ENCODE measurements around the gene TRIM71.

Gene TRIM71

DNA sequence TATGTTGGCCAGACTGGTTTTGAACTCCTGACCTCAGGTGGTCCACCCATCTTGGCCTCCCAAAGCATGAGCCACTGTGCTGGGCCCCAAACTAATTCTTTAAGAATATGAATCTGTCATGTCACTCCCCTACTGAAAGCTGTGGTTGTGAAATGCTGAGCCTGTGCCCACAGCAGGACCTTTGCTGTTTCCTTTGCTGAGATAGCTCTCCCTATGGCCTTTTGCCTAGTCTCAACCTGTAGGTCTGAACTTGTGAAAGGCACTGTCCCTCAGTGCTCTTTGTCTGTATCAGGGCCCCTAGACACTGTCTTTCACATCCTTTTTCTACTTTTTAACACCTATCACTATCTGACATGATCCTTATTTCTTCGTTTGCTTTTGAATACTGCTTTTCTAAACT is 70.9 kb downstream of the TRIM71 start:
- H3K27me3 ChIP-seq (ENCODE audit: insufficient read depth, low read length, poor library complexity): no peaks in the 10 kb centered on the region
- DNase-seq (no peak), ATAC-seq (ENCODE audit: insufficient read depth, low read depth) (no peak)
- no peaks in the 10 kb centered on the region for H3K4me1 ChIP-seq (ENCODE audit: insufficient read depth, low read length)
- no peak overlapping the region for H3K4me2 ChIP-seq (ENCODE audit: insufficient read depth, low read length)
- H2AFZ ChIP-seq (ENCODE audit: low read depth, low read length): no peak overlapping the region
- H4K20me1 ChIP-seq (ENCODE audit: insufficient read depth, low read length): no peaks in the 10 kb centered on the region
- TF ChIP-seq EZH2 (IDR thresholded peaks at IDR 0.05; ENCODE audit: borderline replicate concordance, low read depth, low read length, severe bottlenecking): no peak
- TF ChIP-seq, protein P1, sequence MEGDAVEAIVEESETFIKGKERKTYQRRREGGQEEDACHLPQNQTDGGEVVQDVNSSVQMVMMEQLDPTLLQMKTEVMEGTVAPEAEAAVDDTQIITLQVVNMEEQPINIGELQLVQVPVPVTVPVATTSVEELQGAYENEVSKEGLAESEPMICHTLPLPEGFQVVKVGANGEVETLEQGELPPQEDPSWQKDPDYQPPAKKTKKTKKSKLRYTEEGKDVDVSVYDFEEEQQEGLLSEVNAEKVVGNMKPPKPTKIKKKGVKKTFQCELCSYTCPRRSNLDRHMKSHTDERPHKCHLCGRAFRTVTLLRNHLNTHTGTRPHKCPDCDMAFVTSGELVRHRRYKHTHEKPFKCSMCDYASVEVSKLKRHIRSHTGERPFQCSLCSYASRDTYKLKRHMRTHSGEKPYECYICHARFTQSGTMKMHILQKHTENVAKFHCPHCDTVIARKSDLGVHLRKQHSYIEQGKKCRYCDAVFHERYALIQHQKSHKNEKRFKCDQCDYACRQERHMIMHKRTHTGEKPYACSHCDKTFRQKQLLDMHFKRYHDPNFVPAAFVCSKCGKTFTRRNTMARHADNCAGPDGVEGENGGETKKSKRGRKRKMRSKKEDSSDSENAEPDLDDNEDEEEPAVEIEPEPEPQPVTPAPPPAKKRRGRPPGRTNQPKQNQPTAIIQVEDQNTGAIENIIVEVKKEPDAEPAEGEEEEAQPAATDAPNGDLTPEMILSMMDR (IDR thresholded peaks at IDR 0.05; ENCODE audit: borderline replicate concordance, extremely low read depth, low read length, poor library complexity, severe bottlenecking): no peak
- H3K9ac ChIP-seq (ENCODE audit: low read depth, low read length): no peak overlapping the region
- H3K36me3 ChIP-seq (ENCODE audit: insufficient read depth, low read length): peaks cover 13% of the 10 kb centered on the region
- H3K9me3 ChIP-seq (ENCODE audit: insufficient read depth, low read length, severe bottlenecking): no peaks in the 10 kb centered on the region
- H3K4me3 ChIP-seq (ENCODE audit: low read depth in 1 of 2, low read length in 2 of 2): no peak overlapping the region
- no peak overlapping the region for H3K27ac ChIP-seq (ENCODE audit: low read length)
- no peaks in the 10 kb centered on the region for H3K79me2 ChIP-seq (ENCODE audit: insufficient read depth, low read length)

DNA sequence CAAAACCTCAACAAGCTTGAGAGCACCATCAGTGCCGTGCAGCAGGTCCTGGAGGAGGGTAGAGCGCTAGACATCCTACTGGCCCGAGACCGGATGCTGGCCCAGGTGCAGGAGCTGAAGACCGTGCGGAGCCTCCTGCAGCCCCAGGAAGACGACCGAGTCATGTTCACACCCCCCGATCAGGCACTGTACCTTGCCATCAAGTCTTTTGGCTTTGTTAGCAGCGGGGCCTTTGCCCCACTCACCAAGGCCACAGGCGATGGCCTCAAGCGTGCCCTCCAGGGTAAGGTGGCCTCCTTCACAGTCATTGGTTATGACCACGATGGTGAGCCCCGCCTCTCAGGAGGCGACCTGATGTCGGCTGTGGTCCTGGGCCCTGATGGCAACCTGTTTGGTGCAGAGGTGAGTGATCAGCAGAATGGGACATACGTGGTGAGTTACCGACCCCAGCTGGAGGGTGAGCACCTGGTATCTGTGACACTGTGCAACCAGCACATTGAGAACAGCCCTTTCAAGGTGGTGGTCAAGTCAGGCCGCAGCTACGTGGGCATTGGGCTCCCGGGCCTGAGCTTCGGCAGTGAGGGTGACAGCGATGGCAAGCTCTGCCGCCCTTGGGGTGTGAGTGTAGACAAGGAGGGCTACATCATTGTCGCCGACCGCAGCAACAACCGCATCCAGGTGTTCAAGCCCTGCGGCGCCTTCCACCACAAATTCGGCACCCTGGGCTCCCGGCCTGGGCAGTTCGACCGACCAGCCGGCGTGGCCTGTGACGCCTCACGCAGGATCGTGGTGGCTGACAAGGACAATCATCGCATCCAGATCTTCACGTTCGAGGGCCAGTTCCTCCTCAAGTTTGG is 72.9 kb downstream of the TRIM71 start:
- no peak for DNase-seq
- H4K20me1 ChIP-seq (ENCODE audit: insufficient read depth, low read length): no peaks in the 10 kb centered on the region
- no peak overlapping the region for H3K27ac ChIP-seq (ENCODE audit: low read length)
- H3K4me1 ChIP-seq (ENCODE audit: insufficient read depth, low read length): no peaks in the 10 kb centered on the region
- no peak overlapping the region for H3K9ac ChIP-seq (ENCODE audit: low read depth, low read length)
- H2AFZ ChIP-seq (ENCODE audit: low read depth, low read length): no peak overlapping the region
- peaks cover 13% of the 10 kb centered on the region for H3K36me3 ChIP-seq (ENCODE audit: insufficient read depth, low read length)
- TF ChIP-seq, protein P1 (IDR thresholded peaks at IDR 0.05; ENCODE audit: borderline replicate concordance, extremely low read depth, low read length, poor library complexity, severe bottlenecking): no peak
- no peak for TF ChIP-seq EZH2 (IDR thresholded peaks at IDR 0.05; ENCODE audit: borderline replicate concordance, low read depth, low read length, severe bottlenecking)
- no peak overlapping the region for H3K4me2 ChIP-seq (ENCODE audit: insufficient read depth, low read length)
- H3K27me3 ChIP-seq (ENCODE audit: insufficient read depth, low read length, poor library complexity): no peaks in the 10 kb centered on the region
- no peak for ATAC-seq (ENCODE audit: insufficient read depth, low read depth)
- H3K9me3 ChIP-seq (ENCODE audit: insufficient read depth, low read length, severe bottlenecking): no peaks in the 10 kb centered on the region
- no peak overlapping the region for H3K4me3 ChIP-seq (ENCODE audit: low read depth in 1 of 2, low read length in 2 of 2)
- no peaks in the 10 kb centered on the region for H3K79me2 ChIP-seq (ENCODE audit: insufficient read depth, low read length)

DNA sequence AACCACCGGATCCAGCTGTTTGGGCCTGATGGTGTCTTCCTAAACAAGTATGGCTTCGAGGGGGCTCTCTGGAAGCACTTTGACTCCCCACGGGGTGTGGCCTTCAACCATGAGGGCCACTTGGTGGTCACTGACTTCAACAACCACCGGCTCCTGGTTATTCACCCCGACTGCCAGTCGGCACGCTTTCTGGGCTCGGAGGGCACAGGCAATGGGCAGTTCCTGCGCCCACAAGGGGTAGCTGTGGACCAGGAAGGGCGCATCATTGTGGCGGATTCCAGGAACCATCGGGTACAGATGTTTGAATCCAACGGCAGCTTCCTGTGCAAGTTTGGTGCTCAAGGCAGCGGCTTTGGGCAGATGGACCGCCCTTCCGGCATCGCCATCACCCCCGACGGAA is 73.6 kb downstream of the TRIM71 start:
- no peak overlapping the region for H2AFZ ChIP-seq (ENCODE audit: low read depth, low read length)
- no peaks in the 10 kb centered on the region for H3K4me1 ChIP-seq (ENCODE audit: insufficient read depth, low read length)
- H3K79me2 ChIP-seq (ENCODE audit: insufficient read depth, low read length): no peaks in the 10 kb centered on the region
- ATAC-seq (ENCODE audit: insufficient read depth, low read depth): no peak
- no peak overlapping the region for H3K27ac ChIP-seq (ENCODE audit: low read length)
- no peaks in the 10 kb centered on the region for H4K20me1 ChIP-seq (ENCODE audit: insufficient read depth, low read length)
- no peak for DNase-seq
- no peaks in the 10 kb centered on the region for H3K9me3 ChIP-seq (ENCODE audit: insufficient read depth, low read length, severe bottlenecking)
- no peak for TF ChIP-seq EZH2 (IDR thresholded peaks at IDR 0.05; ENCODE audit: borderline replicate concordance, low read depth, low read length, severe bottlenecking)
- TF ChIP-seq, protein P1 (IDR thresholded peaks at IDR 0.05; ENCODE audit: borderline replicate concordance, extremely low read depth, low read length, poor library complexity, severe bottlenecking): no peak
- H3K4me3 ChIP-seq (ENCODE audit: low read depth in 1 of 2, low read length in 2 of 2): no peak overlapping the region
- no peak overlapping the region for H3K9ac ChIP-seq (ENCODE audit: low read depth, low read length)
- H3K4me2 ChIP-seq (ENCODE audit: insufficient read depth, low read length): no peak overlapping the region
- H3K27me3 ChIP-seq (ENCODE audit: insufficient read depth, low read length, poor library complexity): no peaks in the 10 kb centered on the region
- H3K36me3 ChIP-seq (ENCODE audit: insufficient read depth, low read length): peaks cover 13% of the 10 kb centered on the region

All from DND-41 (cell line).